ENCODE data around the gene DUSP22. TPM values are rescaled to one million over a fixed set of nuclear protein-coding genes. Genes with fewer than 3 reads are reported as not detected.

The DUSP22 gene
- total RNA-seq, 1 experiment from 2014 or later, result 19.2 TPM

Other genes starting within 250 kb of the DUSP22 start
- 1.2 TPM for gene IRF4, start 99.3 kb downstream of the DUSP22 start, total RNA-seq (2021; ENCODE audit: unreplicated experiment)